AG08395 (cell line): ENCODE measurements around the gene TRIP4.
"Not testable (repeated sequence)": the region's sequence is repeated elsewhere in the genome, so short reads cannot be mapped to it uniquely, and the experiment has no call there.

Experiments
- DNase-seq: peaks from one replicate; pipeline ENCODE4 v3.0.0; 2012; ENCODE audit warnings: mixed read lengths, low spot score

TRIP4 gene

DNA sequence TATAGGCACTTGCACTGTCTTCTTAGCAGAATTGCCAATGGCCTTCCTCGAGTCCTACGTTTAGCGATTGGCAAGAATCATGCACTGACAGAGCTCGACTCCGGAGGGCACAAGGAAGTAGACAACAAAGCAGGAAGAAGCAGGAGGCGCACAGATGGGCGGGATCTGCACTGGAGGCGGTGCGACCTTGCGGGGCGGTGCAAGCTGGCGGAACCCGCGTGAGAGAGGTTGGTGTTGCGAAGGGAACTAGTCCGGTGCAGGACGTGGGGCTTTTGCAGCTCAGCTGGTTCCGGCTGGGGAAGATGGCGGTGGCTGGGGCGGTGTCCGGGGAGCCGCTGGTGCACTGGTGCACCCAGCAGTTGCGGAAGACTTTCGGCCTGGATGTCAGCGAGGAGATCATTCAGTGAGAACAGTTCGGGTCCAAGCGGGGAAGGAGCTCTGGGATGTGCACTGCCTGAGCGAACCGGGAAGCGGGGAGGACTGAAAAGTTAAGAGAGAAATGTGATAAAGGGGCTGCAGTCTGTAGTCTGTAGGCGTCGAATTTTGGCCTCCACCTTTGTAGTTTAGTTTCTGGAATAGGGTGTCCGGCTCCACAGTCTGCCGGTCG is at the start of gene TRIP4:
Gene TRIP4 (plus strand): TSS at position 275 of the 607 bp plus-strand sequence. CDS start 28 bp downstream, at position 303.
- DNase-seq: peak; percentile 96

DNA sequence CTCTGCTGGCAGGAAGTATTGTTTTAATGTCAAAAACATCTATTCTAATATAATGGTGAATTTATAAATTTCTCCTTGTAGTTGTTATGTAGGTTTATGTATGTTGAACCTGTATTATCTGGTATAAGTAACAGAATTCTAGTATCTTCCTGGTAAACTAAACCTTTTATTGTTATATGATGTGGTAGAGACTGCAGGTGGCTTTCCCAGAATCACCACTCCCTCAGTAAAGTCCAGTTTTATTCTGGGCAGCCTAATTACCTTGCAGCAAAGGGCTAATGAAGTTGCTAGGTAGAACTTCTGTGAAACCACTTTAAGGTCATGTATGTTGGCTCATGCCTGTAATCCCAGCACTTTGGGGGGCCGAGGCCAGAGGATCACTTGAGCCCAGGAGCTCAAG is 47.3 kb upstream of the TRIP4 start:
- no peak for DNase-seq

DNA sequence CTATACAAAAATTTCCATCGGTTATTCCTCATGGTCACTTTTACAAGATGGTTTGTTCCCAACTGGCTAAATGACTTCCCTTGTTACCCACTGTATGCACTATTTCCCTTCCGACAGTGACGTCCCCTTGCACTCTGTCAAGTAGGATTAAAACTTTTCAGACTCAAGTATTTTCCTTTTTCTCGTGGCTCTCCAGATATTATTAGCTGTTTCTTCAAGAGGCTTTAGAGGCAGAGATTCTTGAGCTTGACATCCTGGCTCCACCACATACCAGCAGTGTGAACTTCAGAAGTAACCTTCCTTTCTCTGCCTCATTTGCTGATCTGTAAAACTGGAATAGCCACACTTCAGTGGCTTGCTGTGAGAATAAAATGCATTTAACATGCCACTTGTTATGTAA is 45.7 kb upstream of the TRIP4 start:
- no peak for DNase-seq

DNA sequence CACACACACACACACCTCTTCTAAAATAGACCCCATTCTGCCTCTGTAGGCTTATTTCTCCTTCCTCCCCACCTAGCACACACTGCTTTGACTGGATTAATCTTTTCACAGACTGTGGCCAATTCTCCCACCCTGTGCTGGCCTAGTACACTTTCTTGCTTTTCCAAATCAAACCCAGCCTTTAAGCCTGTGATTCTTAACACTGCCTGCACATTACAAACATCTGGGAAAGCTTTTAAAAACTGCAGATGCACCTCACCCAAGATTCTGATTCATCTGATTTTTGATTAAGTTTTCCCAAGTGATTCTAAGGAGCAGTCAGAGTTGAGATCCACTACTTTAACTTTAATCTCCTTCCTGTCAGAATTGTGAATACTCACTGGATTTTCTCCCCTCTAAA is 44.4 kb upstream of the TRIP4 start:
- DNase-seq: peak; percentile 5

DNA sequence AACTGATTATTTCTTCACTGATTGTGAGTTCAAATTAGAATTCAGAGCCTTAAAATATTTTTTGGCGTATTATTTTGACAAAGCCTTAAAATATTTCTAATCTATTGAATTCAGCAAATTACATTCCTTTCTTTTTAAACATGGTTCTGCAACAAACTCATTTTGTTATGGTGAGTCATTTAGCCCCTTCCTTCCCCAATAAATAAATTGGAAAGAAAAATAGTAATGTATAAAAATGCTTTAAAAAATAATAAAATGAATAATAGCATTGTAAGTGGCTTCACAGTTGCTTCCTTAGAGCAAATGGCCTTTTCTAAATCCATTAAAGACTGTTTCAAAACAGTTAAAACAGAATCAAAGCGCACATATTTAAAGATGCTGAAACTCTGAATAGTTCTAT is 43.8 kb upstream of the TRIP4 start:
- peak; percentile 13 for DNase-seq

DNA sequence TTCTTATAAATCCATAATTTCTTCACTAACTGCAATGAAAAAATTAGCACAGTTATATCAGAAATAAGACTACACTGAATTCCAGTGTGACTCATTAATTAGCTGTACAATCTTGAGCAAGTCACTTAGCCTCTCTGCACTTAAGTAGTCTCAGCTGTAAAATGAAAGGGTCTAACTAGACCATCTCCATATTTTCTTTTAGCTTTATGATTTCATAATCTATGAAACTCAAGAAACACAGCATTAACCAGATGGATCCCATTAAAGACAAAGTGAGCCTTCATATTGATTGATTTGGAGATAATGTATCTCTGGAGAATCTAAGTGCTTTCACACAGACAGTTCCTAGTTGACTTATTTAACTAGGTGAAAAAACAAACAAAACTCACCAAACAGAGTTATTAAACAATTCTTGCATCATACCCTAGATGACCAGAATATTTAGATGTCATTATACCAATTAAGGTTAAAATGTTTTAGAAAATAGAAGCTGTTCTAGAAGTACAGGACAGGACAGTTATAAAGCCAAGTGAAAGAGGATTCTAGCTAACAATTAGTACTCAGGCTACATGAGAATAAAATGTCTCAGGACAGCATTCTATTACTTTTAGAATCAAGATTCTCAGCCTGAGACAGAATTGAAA is 42.9 kb upstream of the TRIP4 start:
- no peak for DNase-seq

DNA sequence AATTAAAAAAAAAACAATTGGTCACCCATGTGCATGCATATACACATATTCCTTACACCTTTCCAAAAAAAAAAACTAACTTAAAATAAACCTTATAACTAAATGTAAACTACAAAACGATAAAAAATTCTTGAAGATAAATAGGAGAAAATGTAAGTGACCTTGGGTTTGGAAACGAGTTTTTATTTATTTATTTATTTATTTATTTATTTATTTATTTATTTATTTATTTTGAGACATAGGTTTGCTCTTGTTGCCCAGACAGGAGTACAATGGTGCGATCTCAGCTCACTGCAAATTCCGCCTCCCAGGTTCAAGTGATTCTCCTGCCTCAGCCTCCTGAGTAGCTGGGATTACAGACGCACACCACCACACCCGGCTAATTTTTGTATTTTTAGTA is 41.4 kb upstream of the TRIP4 start:
- DNase-seq: not testable (repeated sequence)

DNA sequence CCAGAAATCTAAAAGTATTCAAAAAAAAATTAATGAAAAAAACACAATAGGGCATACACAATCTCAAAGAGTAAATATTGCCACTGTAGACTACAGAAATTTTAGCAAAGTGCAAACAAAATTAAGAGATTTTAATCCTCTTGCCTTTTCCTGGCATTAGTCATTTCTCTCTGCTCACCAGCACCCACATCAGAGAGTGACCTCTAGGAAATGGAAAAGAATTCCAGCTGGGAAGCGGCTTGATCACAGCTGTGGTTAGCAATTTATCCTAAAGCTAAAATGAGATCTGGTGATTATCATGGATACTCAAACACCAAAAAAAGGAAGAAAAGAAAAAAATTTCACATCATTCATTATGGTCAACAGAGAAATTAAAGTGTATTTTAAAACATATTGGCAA is 39.2 kb upstream of the TRIP4 start:
- peak; percentile 9 for DNase-seq

DNA sequence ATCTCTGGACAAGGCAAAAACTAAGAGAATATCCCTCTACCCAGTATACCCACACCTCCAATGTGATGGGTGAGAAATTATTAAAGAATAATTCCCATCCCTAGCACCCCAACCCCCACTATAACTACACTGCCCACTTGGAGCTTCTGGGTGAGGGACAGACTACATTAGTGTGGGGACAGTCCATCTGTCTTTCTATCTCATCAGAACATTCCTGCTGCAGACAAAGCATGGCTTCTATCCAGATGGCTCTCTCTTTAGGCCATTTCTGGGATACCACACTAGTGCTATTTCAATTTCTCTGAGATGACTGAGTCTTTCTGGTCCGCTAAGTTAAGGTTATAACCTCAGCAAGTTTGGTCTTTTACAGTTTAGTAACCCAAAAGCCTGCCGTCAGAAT is 38.3 kb upstream of the TRIP4 start:
- DNase-seq: no peak

DNA sequence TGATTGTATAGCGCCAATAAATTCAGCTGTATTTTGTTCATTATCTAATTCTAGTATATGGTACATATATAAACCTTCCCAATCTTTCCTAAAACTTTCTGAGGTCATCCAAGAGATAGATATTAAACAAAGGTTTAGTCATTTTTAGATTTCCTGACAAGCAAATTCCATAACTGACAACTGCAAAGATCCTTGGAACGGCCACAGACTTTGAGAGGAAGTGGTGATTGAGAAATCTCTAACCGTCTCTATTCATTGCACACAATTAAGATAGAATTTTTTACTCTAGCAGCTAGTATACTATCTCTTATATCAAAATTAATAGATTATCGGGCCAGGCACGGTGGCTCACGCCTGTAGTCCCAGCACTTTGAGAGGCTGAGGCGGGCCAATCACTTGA is 36.4 kb upstream of the TRIP4 start:
- DNase-seq: no peak

DNA sequence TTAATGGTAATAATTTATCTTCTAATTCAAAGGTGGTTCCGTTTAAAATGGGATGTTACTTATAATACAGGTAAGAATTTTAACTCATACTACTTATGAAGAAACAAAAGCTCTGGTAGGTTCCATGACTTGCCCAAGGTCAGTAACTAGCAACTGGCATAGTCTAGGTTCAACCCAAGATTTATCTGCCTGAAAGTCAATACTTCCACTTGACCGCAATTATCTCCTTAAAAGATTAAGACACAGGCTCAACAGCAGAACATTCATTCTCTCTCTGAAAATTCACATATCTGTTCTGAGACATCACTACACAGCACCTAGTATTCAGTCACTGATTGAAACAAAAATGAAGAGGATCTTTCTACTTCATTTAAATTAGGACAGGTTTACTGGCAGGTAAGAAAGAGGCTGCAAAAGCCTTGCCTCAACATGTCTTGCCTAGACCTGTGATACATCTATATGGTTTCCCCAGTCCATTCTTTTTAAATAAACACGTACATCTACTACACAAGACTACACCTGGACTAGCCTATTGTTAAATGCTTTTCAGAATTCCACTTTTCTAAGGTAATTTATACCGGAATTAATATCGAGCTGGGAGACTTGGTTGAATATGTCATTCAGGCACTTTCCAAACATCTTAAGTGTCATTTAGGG is 32.8 kb upstream of the TRIP4 start:
- no peak for DNase-seq

DNA sequence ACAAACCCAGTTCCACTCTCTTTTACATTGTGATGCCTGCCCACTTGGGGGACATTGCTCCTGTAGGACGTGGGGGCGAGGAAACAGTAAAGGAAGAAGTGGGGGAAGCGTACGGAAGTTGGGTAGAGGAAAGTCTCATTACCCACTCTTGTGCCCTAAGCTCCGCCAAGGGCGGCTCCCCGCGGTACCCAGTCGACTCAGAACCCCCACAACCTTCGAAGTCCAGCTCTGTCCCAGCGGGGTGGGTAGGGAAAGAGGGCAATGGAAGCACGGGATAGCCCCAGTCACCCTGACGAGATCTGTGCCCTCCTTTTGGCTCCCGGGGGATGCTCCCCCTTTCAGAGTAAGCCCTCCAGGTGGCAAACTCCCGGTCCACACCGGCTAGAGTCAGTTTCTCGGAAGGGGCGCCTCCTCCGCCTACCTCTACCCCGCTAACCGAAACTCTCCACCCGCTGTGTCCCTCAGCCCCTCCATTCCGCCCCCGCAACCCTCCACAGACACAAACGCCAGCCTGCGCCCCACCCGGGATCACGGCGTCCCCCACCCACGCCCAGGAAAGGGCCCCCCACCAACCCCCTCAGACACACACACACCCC is 32.2 kb upstream of the TRIP4 start:
- DNase-seq: no peak

DNA sequence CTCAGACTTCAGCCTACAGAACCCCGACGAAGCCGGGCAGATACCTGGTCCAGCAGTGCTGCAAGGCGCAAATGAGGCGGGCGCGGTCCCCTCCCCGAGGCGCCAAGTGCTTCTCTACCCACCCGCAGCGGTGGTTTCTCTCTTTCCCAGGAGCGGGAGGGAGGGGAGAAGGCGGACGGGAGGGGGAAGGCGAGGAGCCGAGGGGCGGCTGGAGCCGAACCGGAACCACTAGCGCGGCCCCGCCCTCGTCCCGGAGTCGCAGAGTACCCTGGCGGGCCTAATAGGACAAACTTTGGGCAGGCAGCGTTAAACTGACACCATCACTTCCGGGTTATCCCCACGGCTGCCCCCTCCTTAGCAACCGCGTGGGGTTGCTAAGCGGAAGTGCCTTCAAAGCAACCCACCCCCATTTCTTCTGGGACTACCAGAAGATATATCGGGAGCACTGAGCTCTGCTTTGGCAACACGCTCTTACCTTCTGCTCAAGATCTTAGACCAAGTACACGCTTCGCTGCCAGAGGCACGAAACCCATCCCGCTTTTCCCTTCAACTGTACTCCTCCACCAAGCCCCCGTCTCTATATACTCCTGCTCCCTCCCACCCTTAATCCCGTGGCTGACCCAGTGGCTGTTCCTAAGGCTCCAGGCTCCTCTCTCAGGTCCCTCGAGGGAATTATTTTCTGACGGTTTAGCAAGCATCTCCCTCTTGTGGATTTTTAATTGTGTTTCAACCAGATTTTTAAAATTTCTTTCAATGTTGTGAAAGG is 31.5 kb upstream of the TRIP4 start, which contains the start of gene CSNK1G1:
Gene CSNK1G1 (minus strand): TSS at position 230 of the 766 bp plus-strand sequence. CDS start 55,674 bp downstream, outside the sequence.
- DNase-seq: peak; percentile 94

DNA sequence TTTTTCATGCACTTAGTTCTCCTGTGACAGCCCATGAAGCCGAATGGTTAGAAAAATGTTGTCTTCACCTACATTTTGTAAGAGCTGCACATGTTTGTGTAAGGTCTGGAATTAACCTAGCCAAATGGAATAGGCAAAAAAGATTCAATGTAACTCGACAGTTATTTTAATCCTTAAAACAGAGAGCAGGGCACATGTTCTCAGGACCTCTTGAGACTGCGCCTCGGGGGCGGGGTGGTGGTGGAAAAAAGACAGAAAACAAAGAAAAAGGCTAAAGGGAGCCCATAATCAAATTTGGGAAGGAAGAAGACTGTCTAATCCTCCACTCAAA is 31.0 kb upstream of the TRIP4 start:
- DNase-seq: no peak

DNA sequence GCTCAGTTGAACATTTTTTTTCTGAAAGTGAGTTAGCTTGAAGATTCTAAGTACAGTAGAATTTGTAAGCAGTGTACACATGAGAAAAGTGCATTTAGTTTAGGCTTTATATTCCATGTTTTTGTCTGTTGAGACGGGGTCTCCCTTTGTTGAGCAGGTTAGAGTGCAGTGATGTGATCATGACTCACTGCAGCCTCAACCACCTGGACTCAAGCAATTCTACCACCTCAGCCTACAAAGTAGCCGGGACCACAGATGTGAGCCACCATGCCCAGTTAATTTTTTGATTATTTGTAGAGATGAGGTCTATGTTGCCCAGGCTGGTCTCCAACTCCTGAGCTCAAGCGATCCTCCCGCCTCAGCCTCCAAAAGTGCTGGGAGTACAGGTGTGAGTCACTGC is 26.4 kb upstream of the TRIP4 start:
- no peak for DNase-seq

DNA sequence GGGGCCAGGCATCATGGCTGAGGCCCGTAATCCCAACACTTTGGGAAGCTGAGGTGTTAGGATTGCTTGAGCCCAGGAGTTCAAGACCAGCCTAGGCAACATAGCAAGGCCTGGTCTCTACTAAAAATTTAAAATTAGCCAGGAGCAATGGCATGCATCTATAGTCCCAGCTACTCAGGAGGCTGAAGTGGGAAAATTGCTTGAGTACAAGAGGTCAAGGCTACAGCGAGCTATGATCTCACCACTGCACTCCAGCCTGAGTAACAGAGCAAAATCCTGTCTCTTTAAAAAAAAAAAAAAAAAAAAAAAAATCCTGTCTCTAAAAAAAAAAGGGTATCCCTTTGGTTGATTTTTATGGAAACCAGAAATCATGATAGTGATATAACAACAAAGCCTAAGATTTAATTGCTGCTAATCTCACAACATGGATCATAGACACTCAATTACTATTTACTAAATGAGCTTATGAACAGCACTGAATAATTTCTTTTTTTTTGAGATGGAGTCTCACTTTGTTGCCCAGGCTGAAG is 18.5 kb upstream of the TRIP4 start:
- no peak for DNase-seq

DNA sequence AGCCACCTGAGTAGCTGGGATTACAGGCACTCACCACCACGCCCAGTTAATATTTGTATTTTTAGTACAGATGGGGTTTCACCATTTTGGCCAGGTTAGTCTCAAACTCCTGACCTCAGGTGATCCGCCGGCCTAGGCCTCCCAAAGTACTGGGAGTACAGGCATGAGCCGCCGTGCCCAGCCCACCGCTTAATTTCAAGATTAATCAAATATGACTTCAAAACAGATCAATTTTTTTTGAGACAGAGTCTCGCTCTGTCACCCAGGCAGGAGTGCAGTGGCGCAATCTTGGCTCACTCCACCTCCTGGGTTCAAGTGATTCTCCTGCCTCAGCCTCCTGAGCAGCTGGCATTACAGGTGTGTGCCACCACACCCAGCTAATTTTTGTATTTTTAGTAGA is 16.3 kb upstream of the TRIP4 start:
- not testable (repeated sequence) for DNase-seq

DNA sequence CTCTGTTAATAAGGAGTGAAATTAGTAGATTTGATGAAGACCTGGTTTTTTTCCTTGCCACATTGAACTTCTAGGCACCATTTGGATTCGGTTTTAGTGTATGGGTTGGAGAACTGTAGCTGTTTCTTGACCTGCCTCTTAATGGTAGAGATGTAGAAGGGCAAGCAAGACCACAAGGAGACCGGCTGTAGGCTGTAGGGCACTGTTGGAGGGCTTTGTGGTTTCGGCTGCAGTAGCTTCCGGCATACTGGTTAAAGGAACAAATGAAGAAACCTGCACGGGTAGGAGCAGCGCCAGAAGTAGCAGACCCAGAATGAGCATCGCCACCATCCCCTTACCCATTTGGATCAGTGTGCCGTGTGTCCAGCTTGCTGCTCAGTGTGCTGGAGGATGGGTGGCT is 14.3 kb upstream of the TRIP4 start:
- no peak for DNase-seq

DNA sequence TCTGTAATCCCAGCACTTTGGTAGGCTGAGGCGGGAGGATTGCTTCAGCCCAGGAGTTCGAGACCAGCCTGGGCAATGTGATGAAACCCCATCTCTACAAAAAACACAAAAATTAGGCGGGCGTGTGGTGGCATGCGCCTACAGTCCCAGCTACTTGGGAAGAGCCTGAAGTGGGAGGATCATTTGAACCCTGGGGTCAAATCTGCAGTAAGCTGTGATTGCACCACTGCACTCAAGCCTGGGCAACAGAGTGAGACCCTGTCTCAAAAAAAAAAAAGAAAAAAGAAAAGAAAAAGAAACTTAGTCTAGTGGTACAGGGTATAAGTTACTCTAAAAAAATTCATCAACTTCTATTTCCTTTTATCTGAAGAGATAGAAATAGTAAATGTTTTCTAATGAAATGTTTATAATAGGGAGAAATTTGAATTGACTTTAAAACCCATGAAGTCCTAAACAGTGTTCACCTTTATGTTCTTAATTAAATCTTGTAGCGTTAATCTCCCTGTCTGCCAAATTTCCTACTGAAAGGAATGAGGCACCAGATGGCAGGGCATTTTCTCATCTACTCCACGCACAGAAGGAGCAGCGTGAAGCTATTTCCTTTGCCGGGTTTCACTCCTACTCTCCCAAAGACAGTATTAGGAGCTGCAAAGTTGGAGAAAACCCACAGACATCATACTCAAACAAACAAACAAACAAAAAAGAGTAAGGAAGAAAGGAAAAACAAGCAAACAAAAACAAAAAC is 8.2 kb upstream of the TRIP4 start:
- peak; percentile 26 for DNase-seq

DNA sequence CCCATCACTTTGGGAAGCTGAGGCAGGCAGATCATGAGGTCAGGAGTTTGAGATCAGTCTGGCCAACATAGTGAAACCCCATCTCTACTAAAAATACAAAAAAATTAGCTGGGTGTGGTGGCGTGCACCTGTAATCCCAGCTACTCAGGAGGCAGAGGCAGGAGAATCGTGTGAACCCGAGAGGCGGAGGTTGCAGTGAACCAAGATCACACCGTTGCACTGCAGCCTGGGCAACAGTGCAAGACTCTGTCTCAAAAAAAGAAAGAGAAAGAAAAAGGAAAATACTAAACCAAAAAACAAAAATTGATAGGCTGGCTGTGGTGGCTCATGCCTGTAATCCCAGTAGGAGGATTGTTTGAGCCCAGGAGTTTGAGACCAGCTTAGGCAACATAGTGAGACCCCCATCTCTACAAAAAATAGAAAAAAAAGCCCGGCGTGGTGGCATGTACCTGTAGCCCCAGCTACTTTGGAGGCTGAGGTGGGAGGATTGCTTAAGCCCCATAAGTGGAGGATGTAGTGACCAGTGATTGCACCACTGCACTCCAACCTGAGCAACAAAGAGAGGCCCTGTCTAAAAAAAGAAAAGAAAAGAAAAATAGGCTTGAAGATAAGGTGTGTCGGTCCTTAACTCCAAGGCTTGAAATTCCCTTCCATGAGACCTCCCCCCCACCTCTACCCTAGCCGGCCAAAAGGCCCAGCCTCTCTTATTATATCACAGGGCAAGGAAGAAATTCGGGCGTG is 7.3 kb upstream of the TRIP4 start:
- not testable (repeated sequence) for DNase-seq
